CD4-positive, alpha-beta T cell (primary cell): Measurements from ENCODE around the gene DRAXIN. TPM values are rescaled to one million over a fixed set of nuclear protein-coding genes. Genes with fewer than 3 reads are reported as not detected.

ENCODE experiments used
- ATAC-seq: fragments of 200-7000 bp; cut with Tn5 transposase; one replicate; pipeline ENCODE4 v1.10.0; 2022; ENCODE audit warnings: mild to moderate bottlenecking; ENCODE audit not compliant: poor library complexity
- CTCF ChIA-PET: fragments of 350-600 bp; sonication (Branson Sonifier 250); formaldehyde crosslinking; loops from one replicate; lab custom pipeline; 2021; ENCODE audit warnings: antibody characterized with exemption, inconsistent platforms; lab: Charles Lee
- POLR2A ChIA-PET: fragments of 350-600 bp; sonication (Branson Sonifier 250); formaldehyde crosslinking; loops from one replicate; lab custom pipeline; 2021; ENCODE audit warnings: antibody characterized with exemption, inconsistent platforms; lab: Charles Lee
- DNase-seq, 14 experiments: peaks; one replicate each; pipeline ENCODE4 v3.0.0-alpha.2; 2013 to 2020; ENCODE audit warnings: mixed read lengths in 2 of 14
- H3K27ac ChIP-seq, 2 donors: one replicate each; pipeline versions ENCODE4 v1.5.1 to v1.7.0; 2013; ENCODE audit warnings: low read length in 2 of 2, low read depth in 1 of 2, mild to moderate bottlenecking in 1 of 2
- H3K27me3 ChIP-seq, 2 experiments: 1 replicate in 1 of 2; 2 replicates in 1 of 2; pipeline versions ENCODE4 v1.6.1 to v1.7.0; 2013; ENCODE audit warnings: low read length in 2 of 2, control low read depth in 1 of 2, mild to moderate bottlenecking in 1 of 2, moderate library complexity in 1 of 2; ENCODE audit not compliant: insufficient read depth in 2 of 2, control insufficient read depth in 1 of 2
- H3K36me3 ChIP-seq: one replicate; pipeline ENCODE4 v1.6.1; 2013; ENCODE audit warnings: low read length, control low read depth; ENCODE audit not compliant: insufficient read depth
- H3K4me1 ChIP-seq: one replicate; pipeline ENCODE4 v1.6.1; 2013; ENCODE audit warnings: low read length, control low read depth; ENCODE audit not compliant: insufficient read depth
- H3K4me3 ChIP-seq: one replicate; pipeline ENCODE4 v1.5.1; 2013; ENCODE audit warnings: mild to moderate bottlenecking, low read length, moderate library complexity
- H3K9me3 ChIP-seq, 2 experiments: 1 replicate in 1 of 2; 2 replicates in 1 of 2; pipeline versions ENCODE4 v1.6.1 to v1.7.0; 2013; ENCODE audit warnings: low read length in 2 of 2, mild to moderate bottlenecking in 2 of 2, control low read depth in 1 of 2, moderate library complexity in 1 of 2; ENCODE audit not compliant: control insufficient read depth in 1 of 2, insufficient read depth in 1 of 2
- H3K27ac Mint-ChIP-seq: one replicate; pipeline ENCODE4 v1.8.0; 2020; ENCODE audit warnings: mixed read lengths
- H3K27me3 Mint-ChIP-seq: one replicate; pipeline ENCODE4 v1.8.0; 2021; ENCODE audit warnings: mixed read lengths
- H3K36me3 Mint-ChIP-seq: one replicate; pipeline ENCODE4 v1.8.0; 2021; ENCODE audit warnings: low read depth, mixed read lengths
- H3K4me1 Mint-ChIP-seq: one replicate; pipeline ENCODE4 v1.8.0; 2021; ENCODE audit warnings: low read depth, mixed read lengths
- H3K4me3 Mint-ChIP-seq: one replicate; pipeline ENCODE4 v1.8.0; 2020; ENCODE audit warnings: mild to moderate bottlenecking, mixed read lengths
- H3K9me3 Mint-ChIP-seq: one replicate; pipeline ENCODE4 v1.8.0; 2020; ENCODE audit warnings: mixed read lengths
- CTCF ChIP-seq: fragments of 200-600 bp; IDR thresholded peaks from one replicate; pipeline ENCODE4 v1.8.0; 2022; ENCODE audit warnings: antibody characterized with exemption, mild to moderate bottlenecking
- intact Hi-C, 2 experiments: fragments of 100-400 bp; cut with DNase I in 1 of 2; cut with micrococcal nuclease in 1 of 2; formaldehyde crosslinking; loops; one replicate each; pipeline versions ENCODE4 v1.15.1 to v1.9.0; 2023 to 2025; cut with DNase I, micrococcal nuclease
- total RNA-seq, 174 experiments: library from RNA in 2 of 174; stranded (reverse) in 2 of 174; gene quantifications; one replicate each; pipeline ENCODE4 v1.2.3 and lab custom pipeline; 2021 to 2026

Gene DRAXIN
- total RNA-seq, 2 experiments from 2014 or later, result 0.05 to 0.08 TPM

- H3K27ac Mint-ChIP-seq, result peak overlapping the region; percentile 51
- TF ChIP-seq CTCF, result no peak
- ChIA-PET POLR2A (interaction anchor here (1.1 to 4.6 kb wide), 5 partner anchors 11 to 391 kb away, joined by 3 to 47 read pairs (median 5); partner anchors contain the start of genes FBXO6 and MTOR), CTCF (interaction anchor here (0.6 to 2.7 kb wide), 4 partner anchors 11 to 1049 kb away, joined by 3 to 14 read pairs (median 4); partner anchors contain the start of gene FBXO6)
- no peaks in the 10 kb centered on the region for H3K27me3 Mint-ChIP-seq
- no peak for ATAC-seq
- H3K27me3 ChIP-seq, result no peaks in the 10 kb centered on the region
- no peaks in the 10 kb centered on the region for H3K9me3 Mint-ChIP-seq
- DNase-seq, result peak in 1 of 14 experiments; percentile 30
- intact Hi-C loops, result loop anchor here in 1 of 2 experiments (5.0 kb wide), 2 partner anchors 154 to 254 kb away; partner anchors contain the start of genes CLCN6 and MTHFR
- peaks cover 59% of the 10 kb centered on the region for H3K4me1 ChIP-seq
- H3K27ac ChIP-seq, result no peak overlapping the region
- peaks cover 51% of the 10 kb centered on the region for H3K4me1 Mint-ChIP-seq
- H3K36me3 ChIP-seq, result peaks cover 14% of the 10 kb centered on the region
- H3K4me3 Mint-ChIP-seq, result peak overlapping the region; percentile 81
- H3K9me3 ChIP-seq, result no peaks in the 10 kb centered on the region
- H3K4me3 ChIP-seq, result no peak overlapping the region
- peaks cover 17% of the 10 kb centered on the region for H3K36me3 Mint-ChIP-seq
Observed at GRCh38 chr1:11653101-11653860, 38.2 kb upstream of the DRAXIN start.

DNA sequence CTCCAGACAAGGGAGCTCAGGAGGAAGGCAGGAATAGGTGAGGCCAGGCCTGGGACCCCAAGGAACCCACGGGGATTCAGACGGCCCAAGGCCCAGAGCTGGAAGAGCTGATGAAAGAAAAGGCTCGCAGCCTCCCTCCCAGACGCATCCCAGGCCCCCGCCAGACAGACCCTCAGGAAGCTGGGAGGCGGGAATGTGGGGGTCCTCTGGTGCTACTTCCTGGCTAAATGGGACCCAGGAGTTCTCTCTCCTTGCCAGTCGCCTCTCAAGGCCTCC lies 37.7 kb upstream of the DRAXIN start:
- H3K27ac Mint-ChIP-seq, result no peak overlapping the region
- no peak for ATAC-seq
- CTCF ChIA-PET, result interaction anchor here (0.9 to 2.7 kb wide), 3 partner anchors 10 to 616 kb away, joined by 3 to 14 read pairs (median 4); partner anchors contain the start of gene FBXO6

More for the DNA sequence above, 37.7 kb upstream of the DRAXIN start:
- no peaks in the 10 kb centered on the region for H3K9me3 Mint-ChIP-seq
- H3K27me3 ChIP-seq, result no peaks in the 10 kb centered on the region
- no peak for DNase-seq
- POLR2A ChIA-PET, result interaction anchor here (1.0 to 4.6 kb wide), 6 partner anchors 10 to 391 kb away, joined by 3 to 47 read pairs (median 3); partner anchors contain the start of genes FBXO6 and MTOR
- peak overlapping the region; percentile 69 for H3K4me3 ChIP-seq
- no peak overlapping the region for H3K27ac ChIP-seq
- H3K9me3 ChIP-seq, result no peaks in the 10 kb centered on the region
- H3K4me3 Mint-ChIP-seq, result peak overlapping the region; percentile 81
- H3K4me1 Mint-ChIP-seq, result peaks cover 47% of the 10 kb centered on the region
- H3K36me3 ChIP-seq, result peaks cover 16% of the 10 kb centered on the region
- TF ChIP-seq CTCF, result no peak
- peaks cover 56% of the 10 kb centered on the region for H3K4me1 ChIP-seq
- peaks cover 19% of the 10 kb centered on the region for H3K36me3 Mint-ChIP-seq
- no peaks in the 10 kb centered on the region for H3K27me3 Mint-ChIP-seq
- intact Hi-C loops, result loop anchor here in 1 of 2 experiments (1.0 to 5.0 kb wide), 4 partner anchors 28 to 380 kb away; partner anchors contain the start of genes CLCN6, MAD2L2, MTHFR and UBIAD1
